Stomach (tissue), 9 donors: Measurements from ENCODE around the gene SARDH. TPM values are rescaled to one million over a fixed set of nuclear protein-coding genes. Genes with fewer than 3 reads are reported as not detected.

Experiments
- DNase-seq, 2 donors: peaks; one replicate each; pipeline versions ENCODE4 v3.0.0 to v3.0.0-alpha.2; 2013 to 2019
- H3K27ac ChIP-seq, 5 donors: fragments of 200-600 bp in 4 of 5; sonication (generic) in 4 of 5; one replicate each; pipeline ENCODE4 v1.5.1; 2013 to 2019; ENCODE audit warnings: mild to moderate bottlenecking in 1 of 5, moderate library complexity in 1 of 5
- H3K27me3 ChIP-seq, 3 donors: fragments of 200-600 bp; sonication (generic); one replicate each; pipeline ENCODE4 v1.5.1; 2017 to 2019; ENCODE audit warnings: mixed run types in 1 of 3
- H3K36me3 ChIP-seq, 4 donors: fragments of 200-600 bp; sonication (generic); 1 replicate in 3 of 4; 2 replicates in 1 of 4; pipeline ENCODE4 v1.5.1; 2016 to 2019
- H3K4me1 ChIP-seq, 4 donors: fragments of 200-600 bp; sonication (generic); one replicate each; pipeline ENCODE4 v1.5.1; 2016 to 2019
- H3K4me3 ChIP-seq, 4 donors: fragments of 200-600 bp; sonication (generic) in 3 of 4; one replicate each; pipeline ENCODE4 v1.5.1; 2016 to 2019; ENCODE audit warnings: mild to moderate bottlenecking in 1 of 4
- H3K9me3 ChIP-seq, 4 donors: fragments of 200-600 bp; sonication (generic); one replicate each; pipeline ENCODE4 v1.5.1; 2016 to 2019
- CTCF ChIP-seq, 7 experiments: fragments of 450-650 bp in 4 of 7; fragments of 200-600 bp in 3 of 7; sonication (generic) in 3 of 7; IDR thresholded peaks; one replicate each; pipeline ENCODE4 v1.5.1; 2016 to 2019; ENCODE audit warnings: antibody characterized with exemption in 7 of 7, control low read depth in 2 of 7, mild to moderate bottlenecking in 1 of 7
- EP300 ChIP-seq: sonication (generic); formaldehyde crosslinking; IDR thresholded peaks from one replicate; pipeline ENCODE4 v1.6.1; 2017; ENCODE audit warnings: antibody characterized with exemption
- POLR2A ChIP-seq, 4 donors: fragments of 450-650 bp; IDR thresholded peaks; one replicate each; pipeline ENCODE4 v1.6.1; 2016; ENCODE audit warnings: antibody characterized with exemption in 4 of 4, control low read depth in 2 of 4, mild to moderate bottlenecking in 1 of 4, moderate library complexity in 1 of 4
- POLR2AphosphoS5 ChIP-seq, 3 donors: sonication (generic); formaldehyde crosslinking; IDR thresholded peaks; one replicate each; pipeline ENCODE4 v1.6.1; 2016; ENCODE audit warnings: antibody characterized with exemption in 3 of 3
- WGBS, 5 donors: extraction: QIAGEN DNeasy Blood & Tissue Kit in 3 of 5; methylation state at CpG; one replicate each; pipeline versions ENCODE4 v1.1.5 to v1.1.7; 2013 to 2018; 5-methylcytosine and 5-hydroxymethylcytosine counted together
- intact Hi-C: fragments of 100-400 bp; cut with DNase I; formaldehyde crosslinking; loops from one replicate; pipeline ENCODE4 v1.15.1; 2023; ENCODE audit warnings: low total_unique reads
- polyA plus RNA-seq, 3 donors: library from polyadenylated mRNA; stranded (reverse); fragments of 200-250 nt; gene quantifications; one replicate each; pipeline ENCODE4 v1.2.3, GENCODE V29; 2013
- total RNA-seq, 5 donors: library from RNA; depleted of rRNA; stranded (reverse); fragments of >200 nt; gene quantifications; one replicate each; pipeline versions ENCODE4 v1.1.0 to v1.2.3, GENCODE V29; 2014 to 2016
- donor health status: healthy with polysubstance abuse.
- donor health status: Bipolar disorder and iron deficiency.
- donor health status: healthy.

SARDH gene
- total and polyA plus RNA-seq, 8 donors: 0.76 to 15.2 (median 2.6) TPM; not detected in 1

GRCh38 chr9:133667759-133668450, 70.2 kb downstream of the SARDH start:
- TF ChIP-seq POLR2AphosphoS5 (IDR thresholded peaks at IDR 0.05) (no peak), POLR2A (IDR thresholded peaks at IDR 0.05) (no peak), CTCF (IDR thresholded peaks at IDR 0.05) (no peak), EP300 (no peak)
- H3K36me3 ChIP-seq: no peaks in the 10 kb centered on the region
- intact Hi-C loops: no loop called here
- H3K4me1 ChIP-seq: no peaks in the 10 kb centered on the region
- H3K27ac ChIP-seq: no peak overlapping the region
- DNase-seq: no peak
- no peaks in the 10 kb centered on the region for H3K27me3 ChIP-seq
- WGBS, 5 donors: 67 to 74% (median 73%) methylated on average over 16 to 17 of the region's 17 CpGs
- no peaks in the 10 kb centered on the region for H3K9me3 ChIP-seq
- H3K4me3 ChIP-seq: no peak overlapping the region

- Histone ChIP-seq H3K4me3 (no peak overlapping the region), H3K9me3 (no peaks in the 10 kb centered on the region), H3K27ac (no peak overlapping the region), H3K27me3 (peaks cover 0 to 8% (median 0%) of the 10 kb centered on the region in 3 donors), H3K36me3 (no peaks in the 10 kb centered on the region), H3K4me1 (no peaks in the 10 kb centered on the region)
- TF ChIP-seq POLR2A (IDR thresholded peaks at IDR 0.05) (no peak), CTCF (IDR thresholded peaks at IDR 0.05) (no peak), POLR2AphosphoS5 (IDR thresholded peaks at IDR 0.05) (no peak)
- 73 to 80% (median 76%) methylated on average over 11 of the region's 11 CpGs for WGBS, 5 donors
- intact Hi-C loops: no loop called here
- DNase-seq: no peak
Observed at GRCh38 chr9:133666845-133667244, 71.3 kb downstream of the SARDH start.

- DNase-seq: no peak
- 70 to 78% (median 74%) methylated on average over 9 of the region's 9 CpGs for WGBS, 5 donors
- intact Hi-C loops: no loop called here
- Histone ChIP-seq H3K4me1 (no peaks in the 10 kb centered on the region), H3K27me3 (peaks cover 0 to 12% (median 0%) of the 10 kb centered on the region in 3 donors), H3K9me3 (no peaks in the 10 kb centered on the region), H3K36me3 (no peaks in the 10 kb centered on the region), H3K27ac (no peak overlapping the region), H3K4me3 (no peak overlapping the region)
- no peak for TF ChIP-seq POLR2A (IDR thresholded peaks at IDR 0.05)
Observed at GRCh38 chr9:133666387-133666786, 71.8 kb downstream of the SARDH start.

- DNase-seq: no peak
- H3K4me1 ChIP-seq: no peaks in the 10 kb centered on the region
- no peak for TF ChIP-seq EP300
- TF ChIP-seq POLR2A (IDR thresholded peaks at IDR 0.05): no peak
- TF ChIP-seq CTCF (IDR thresholded peaks at IDR 0.05): no peak
- no peak overlapping the region for H3K4me3 ChIP-seq
- 78 to 90% (median 87%) methylated on average over 12 of the region's 12 CpGs for WGBS, 5 donors
- intact Hi-C loops: no loop called here
- H3K36me3 ChIP-seq: no peaks in the 10 kb centered on the region
- no peaks in the 10 kb centered on the region for H3K9me3 ChIP-seq
- no peak overlapping the region for H3K27ac ChIP-seq
- peaks cover 0 to 16% (median 4%) of the 10 kb centered on the region in 3 donors for H3K27me3 ChIP-seq
Observed at GRCh38 chr9:133665535-133665934, 72.6 kb downstream of the SARDH start.

- TF ChIP-seq EP300 (no peak), POLR2A (IDR thresholded peaks at IDR 0.05) (no peak), CTCF (IDR thresholded peaks at IDR 0.05) (no peak), POLR2AphosphoS5 (IDR thresholded peaks at IDR 0.05) (no peak)
- intact Hi-C loops: no loop called here
- Histone ChIP-seq H3K27me3 (peaks cover 0 to 21% (median 6%) of the 10 kb centered on the region in 3 donors), H3K36me3 (no peaks in the 10 kb centered on the region), H3K4me1 (no peaks in the 10 kb centered on the region), H3K27ac (no peak overlapping the region), H3K9me3 (no peaks in the 10 kb centered on the region), H3K4me3 (no peak overlapping the region)
- 89 to 96% (median 91%) methylated on average over 8 to 13 of the region's 13 CpGs for WGBS, 5 donors
- DNase-seq: no peak
Observed at GRCh38 chr9:133665096-133665495, 73.1 kb downstream of the SARDH start.
